HEK293T (cell line): ENCODE data around the gene CACNB3.
"Not testable (repeated sequence)": the region's sequence is repeated elsewhere in the genome, so short reads cannot be mapped to it uniquely, and the experiment has no call there.

ENCODE experiments used
- CTCF ChIA-PET: fragments of 350-600 bp; formaldehyde crosslinking; extraction: SDS; loops from one replicate; lab custom pipeline; 2021; ENCODE audit warnings: antibody characterized with exemption, inconsistent platforms; lab: Yijun Ruan, JAX
- POLR2A ChIA-PET: fragments of 350-600 bp; formaldehyde crosslinking; extraction: SDS; loops from one replicate; lab custom pipeline; 2020; ENCODE audit warnings: antibody characterized with exemption, inconsistent platforms; lab: Yijun Ruan, JAX
- DNase-seq: peaks from one replicate; pipeline ENCODE4 v3.0.0; 2012; ENCODE audit warnings: mixed read lengths; ENCODE audit errors: extremely low spot score
- ARNT ChIP-seq: fragments of 450-650 bp; IDR thresholded peaks from 2 replicates; pipeline ENCODE4 v1.6.1; 2017; ENCODE audit warnings: mild to moderate bottlenecking
- BHLHE40 ChIP-seq: fragments of 450-650 bp; IDR thresholded peaks from 2 replicates; pipeline ENCODE4 v1.6.1; 2016; ENCODE audit warnings: mild to moderate bottlenecking, moderate library complexity, borderline replicate concordance
- CTBP1 ChIP-seq: fragments of 450-650 bp; IDR thresholded peaks from 2 replicates; pipeline ENCODE4 v1.6.1; 2016; ENCODE audit warnings: borderline replicate concordance
- ELF4 ChIP-seq: fragments of 450-650 bp; IDR thresholded peaks from 2 replicates; pipeline ENCODE4 v1.6.1; 2017; ENCODE audit warnings: antibody characterized with exemption
- FOXA1 ChIP-seq: fragments of 450-650 bp; IDR thresholded peaks from 2 replicates; pipeline ENCODE4 v1.6.1; 2016; ENCODE audit warnings: mild to moderate bottlenecking
- FOXK2 ChIP-seq: fragments of 450-650 bp; IDR thresholded peaks from 2 replicates; pipeline ENCODE4 v1.6.1; 2016; ENCODE audit warnings: mild to moderate bottlenecking
- FOXM1 ChIP-seq: fragments of 450-650 bp; IDR thresholded peaks from 2 replicates; pipeline ENCODE4 v1.6.1; 2017; ENCODE audit warnings: mild to moderate bottlenecking, borderline replicate concordance
- HDGF ChIP-seq: fragments of 450-650 bp; IDR thresholded peaks from 2 replicates; pipeline ENCODE4 v1.6.1; 2017; ENCODE audit warnings: antibody characterized with exemption, borderline replicate concordance
- L3MBTL2 ChIP-seq: fragments of 450-650 bp; conservative IDR thresholded peaks from 2 replicates; pipeline ENCODE4 v1.6.1; 2016; ENCODE audit warnings: mild to moderate bottlenecking
- LEF1 ChIP-seq: fragments of 450-650 bp; IDR thresholded peaks from 2 replicates; pipeline ENCODE4 v1.6.1; 2017; ENCODE audit warnings: mild to moderate bottlenecking, borderline replicate concordance
- NFRKB ChIP-seq: fragments of 450-650 bp; IDR thresholded peaks from 2 replicates; pipeline ENCODE4 v1.6.1; 2016; ENCODE audit warnings: mild to moderate bottlenecking, moderate library complexity
- PKNOX1 ChIP-seq: fragments of 450-650 bp; IDR thresholded peaks from 2 replicates; pipeline ENCODE4 v1.6.1; 2016
- SP1 ChIP-seq: fragments of 450-650 bp; IDR thresholded peaks from 2 replicates; pipeline ENCODE4 v1.6.1; 2017
- SUZ12 ChIP-seq: fragments of 450-650 bp; IDR thresholded peaks from 2 replicates; pipeline ENCODE4 v1.6.1; 2016; ENCODE audit warnings: mild to moderate bottlenecking
- TARDBP ChIP-seq: fragments of 450-650 bp; IDR thresholded peaks from 2 replicates; pipeline ENCODE4 v1.6.1; 2016
- ZNF384 ChIP-seq: fragments of 450-650 bp; IDR thresholded peaks from 2 replicates; pipeline ENCODE4 v1.6.1; 2016

Gene CACNB3

GRCh38 chr12:48851883-48852733 lies 33.8 kb downstream of the CACNB3 start, which contains the start of gene DDX23:
DDX23 (minus strand) TSS chr12:48852163; CDS start chr12:48845782, 6,381 bp downstream.
- ChIA-PET CTCF (interaction anchor here (0.6 to 3.0 kb wide), 21 partner anchors 11 to 491 kb away, joined by 3 to 68 read pairs (median 4); partner anchors contain the start of genes PRPH and RND1), POLR2A (interaction anchor here (0.6 to 4.8 kb wide), 22 partner anchors 10 to 381 kb away, joined by 3 to 62 read pairs (median 3); partner anchors contain the start of genes RND1 and TUBA1B)
- TF ChIP-seq ELF4 (peak; percentile 96), L3MBTL2 (peak; percentile 84), ARNT (no peak), FOXK2 (no peak), NFRKB (0 out of 2 replicates have a peak, but pooled peaks have one; percentile 60), ZNF384 (no peak), HDGF (no peak), SUZ12 (peak; percentile 97), FOXM1 (peak; percentile 95)
- peak; percentile 97 for DNase-seq

- POLR2A ChIA-PET: interaction anchor here (0.8 to 4.8 kb wide), 13 partner anchors 12 to 380 kb away, joined by 3 to 62 read pairs (median 5); partner anchors contain the start of genes ARF3 and RND1
- TF ChIP-seq TARDBP (no peak), BHLHE40 (no peak), ARNT (no peak), SP1 (no peak), PKNOX1 (no peak), FOXA1 (no peak), FOXK2 (no peak), SUZ12 (no peak)
- CTCF ChIA-PET: interaction anchor here (0.6 to 3.0 kb wide), 29 partner anchors 8 to 490 kb away, joined by 3 to 68 read pairs (median 4); partner anchors contain the start of genes PRPH and RND1
- DNase-seq: peak; percentile 70
Observed at GRCh38 chr12:48852734-48853688, 34.7 kb downstream of the CACNB3 start.

- POLR2A ChIA-PET: interaction anchor here (4.0 kb wide), 1 partner anchor 11 kb away, joined by 29 read pairs; the partner anchor contains the start of gene RND1
- CTCF ChIA-PET: interaction anchor here (0.9 to 3.0 kb wide), 2 partner anchors 36 to 82 kb away, joined by 3 to 68 read pairs; no protein-coding TSS in a partner anchor
- no peak for DNase-seq
- no peak for TF ChIP-seq CTBP1
- no peak for TF ChIP-seq FOXM1
- TF ChIP-seq FOXK2: no peak
- TF ChIP-seq L3MBTL2: no peak
- TF ChIP-seq SUZ12: no peak
- TF ChIP-seq ARNT: no peak
- TF ChIP-seq FOXA1: no peak
- TF ChIP-seq TARDBP: no peak
- TF ChIP-seq ELF4: no peak
- no peak for TF ChIP-seq BHLHE40
- TF ChIP-seq NFRKB: no peak
- no peak for TF ChIP-seq PKNOX1
- no peak for TF ChIP-seq SP1
- no peak for TF ChIP-seq LEF1
- no peak for TF ChIP-seq ZNF384
- TF ChIP-seq HDGF: no peak
Observed at GRCh38 chr12:48854488-48854887, 36.2 kb downstream of the CACNB3 start.

GRCh38 chr12:48854932-48855331 lies 36.6 kb downstream of the CACNB3 start:
- ChIA-PET CTCF (interaction anchor here (0.9 to 3.0 kb wide), 3 partner anchors 35 to 81 kb away, joined by 3 to 68 read pairs (median 8); no protein-coding TSS in a partner anchor), POLR2A (interaction anchor here (3.0 kb wide), 1 partner anchor 11 kb away, joined by 15 read pairs; the partner anchor contains the start of gene RND1)
- not testable (repeated sequence) for DNase-seq

GRCh38 chr12:48856379-48856778 lies 38.1 kb downstream of the CACNB3 start:
- POLR2A ChIA-PET: interaction anchor here (3.0 kb wide), 1 partner anchor 9 kb away, joined by 15 read pairs; the partner anchor contains the start of gene RND1
- CTCF ChIA-PET: interaction anchor here (0.7 to 1.6 kb wide), 3 partner anchors 33 to 81 kb away, joined by 4 to 8 read pairs (median 6); no protein-coding TSS in a partner anchor
- DNase-seq: no peak
- no peak for TF ChIP-seq FOXM1
- no peak for TF ChIP-seq SP1
- no peak for TF ChIP-seq ZNF384
- no peak for TF ChIP-seq CTBP1
- TF ChIP-seq TARDBP: no peak
- no peak for TF ChIP-seq LEF1
- TF ChIP-seq L3MBTL2: no peak
- TF ChIP-seq BHLHE40: no peak
- no peak for TF ChIP-seq ELF4
- no peak for TF ChIP-seq HDGF
- TF ChIP-seq FOXK2: no peak
- no peak for TF ChIP-seq ARNT
- no peak for TF ChIP-seq PKNOX1
